GM13977 (cell line): ENCODE measurements around the gene TTF1.

Experiments used
- DNase-seq: peaks from one replicate; pipeline ENCODE4 v3.0.0; 2012; ENCODE audit warnings: low spot score
- CTCF ChIP-seq: IDR thresholded peaks from 2 replicates; pipeline ENCODE4 v1.5.1; 2012; ENCODE audit warnings: mild to moderate bottlenecking, control low read depth; ENCODE audit not compliant: insufficient read depth; ENCODE audit errors: extremely low read depth, missing control alignments
- in situ Hi-C: fragments of 300-500 bp; cut with MboI; formaldehyde crosslinking; loops from one replicate; pipeline ENCODE4 v1.12.0; 2022; ENCODE audit warnings: low sequenced_read_pairs, low pct_unique_long_range_greater_than_20kb, mixed read lengths, inconsistent platforms; ENCODE audit not compliant: unreplicated experiment

Gene TTF1

DNA sequence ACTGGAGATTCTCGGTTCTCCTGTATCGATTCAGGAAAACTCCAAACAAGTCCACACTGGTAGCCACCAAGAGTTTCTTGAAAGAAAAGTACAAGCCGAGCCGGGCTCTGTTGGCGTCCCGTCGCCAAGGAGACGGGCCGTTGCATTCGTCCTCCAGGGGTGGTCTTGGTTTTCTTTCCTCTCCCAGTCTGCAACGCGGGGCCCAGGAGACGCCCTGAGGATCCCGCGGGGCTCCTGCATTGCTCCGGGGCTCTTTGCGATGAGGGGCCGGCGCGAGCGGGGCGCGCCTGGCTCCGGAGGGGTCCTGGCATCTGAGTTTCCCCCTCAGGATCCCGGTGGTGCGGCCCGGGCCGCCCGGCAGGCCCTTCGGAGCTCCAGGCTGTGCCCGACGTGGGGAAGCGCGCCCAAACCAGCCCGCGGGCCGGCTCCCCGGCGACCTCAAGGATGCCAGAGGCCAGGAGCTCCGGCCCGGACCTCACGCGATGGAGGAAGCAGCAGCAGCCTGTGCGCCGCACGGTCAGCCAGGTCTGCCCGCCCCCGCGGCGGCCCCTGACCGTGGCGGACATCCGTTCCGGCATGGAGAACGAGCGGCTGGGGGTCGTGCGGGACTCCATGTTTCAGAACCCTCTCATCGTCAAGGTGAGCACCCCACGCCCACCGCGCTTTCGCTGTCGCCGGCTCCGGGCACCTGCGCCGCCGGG, 3.3 kb upstream of the TTF1 start, which contains the start of gene CFAP77:
TSS of gene CFAP77 (plus strand) at position 384 of the 701 bp plus-strand sequence. CDS start at position 445, 61 bp downstream.
- peak; percentile 66 for DNase-seq
- TF ChIP-seq CTCF = no peak
- in situ Hi-C loops = no loop called here

DNA sequence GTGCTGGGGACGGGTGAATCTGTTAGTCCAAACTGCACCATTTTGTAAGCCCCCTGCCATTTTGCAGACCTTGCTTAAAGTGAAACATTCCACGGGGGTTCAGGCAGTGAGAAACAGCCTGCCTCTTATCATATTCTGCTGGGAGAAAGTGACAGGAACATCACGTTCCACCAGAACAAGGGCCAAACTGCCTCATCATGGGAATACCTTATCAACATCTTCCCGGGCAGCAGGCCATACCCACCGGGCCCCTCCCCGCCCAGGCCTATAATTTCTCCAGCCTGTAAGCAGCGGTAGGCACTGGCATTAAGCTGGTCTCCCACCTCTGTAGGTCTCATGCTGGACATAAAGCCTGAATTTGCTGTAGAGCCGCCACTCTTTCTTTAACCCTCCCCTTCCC, 1.9 kb upstream of the TTF1 start:
- no peak for TF ChIP-seq CTCF
- in situ Hi-C loops = no loop called here
- DNase-seq = no peak

GRCh38 chr9:132407196-132407595, 556 bp upstream of the TTF1 start:
- in situ Hi-C loops = no loop called here
- DNase-seq = no peak
- TF ChIP-seq CTCF = no peak

GRCh38 chr9:132404228-132404881, 2.3 kb downstream of the TTF1 start:
- in situ Hi-C loops = no loop called here
- TF ChIP-seq CTCF = no peak
- peak; percentile 53 for DNase-seq

- TF ChIP-seq CTCF = no peak
- in situ Hi-C loops = no loop called here
- no peak for DNase-seq
Observed at GRCh38 chr9:132401824-132402223, 4.8 kb downstream of the TTF1 start.

DNA sequence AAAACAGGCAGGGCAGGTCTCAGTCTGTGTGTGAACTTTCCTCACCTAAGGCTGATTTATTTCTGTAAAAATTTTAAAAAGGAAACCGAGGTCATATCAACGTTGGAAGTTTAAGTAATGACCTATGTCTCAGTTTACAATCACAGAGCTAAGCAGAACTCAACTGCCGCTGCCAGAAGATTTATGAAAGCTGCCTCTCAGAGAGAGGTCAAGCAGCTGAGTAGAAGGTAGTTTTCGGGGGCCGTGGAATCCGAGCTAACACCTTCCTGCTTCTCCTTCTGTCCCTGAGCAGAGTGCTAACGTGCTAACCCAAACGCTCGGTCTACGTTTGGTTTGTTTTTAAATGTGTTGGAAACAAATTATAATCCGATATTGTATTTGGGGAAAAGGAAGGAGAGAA, 11.1 kb downstream of the TTF1 start:
- DNase-seq = no peak
- no peak for TF ChIP-seq CTCF
- in situ Hi-C loops = no loop called here

DNA sequence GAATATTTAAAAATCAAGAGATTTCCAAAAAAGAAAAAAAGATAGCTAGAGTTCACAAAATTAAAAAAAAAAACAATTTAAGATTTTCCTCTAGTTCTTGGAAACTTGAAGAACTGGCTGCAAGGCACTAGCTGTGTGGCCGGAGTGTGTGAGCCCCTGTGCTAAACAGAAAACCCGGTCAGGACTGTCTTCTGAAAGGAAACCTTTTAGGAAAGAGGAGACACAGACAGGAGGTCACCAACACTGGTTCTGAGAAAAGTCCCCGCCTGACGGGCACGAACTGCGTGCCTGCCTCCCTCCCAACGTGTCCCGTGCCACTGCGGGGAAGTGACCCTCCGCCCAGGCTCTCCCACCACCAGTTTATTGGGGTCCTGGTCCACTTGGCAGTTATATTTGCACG, 15.2 kb downstream of the TTF1 start:
- TF ChIP-seq CTCF = no peak
- no peak for DNase-seq
- in situ Hi-C loops = no loop called here
